H9 (cell line): ENCODE measurements around the gene OTUB2. TPM values are rescaled to one million over a fixed set of nuclear protein-coding genes. Genes with fewer than 3 reads are reported as not detected.

Experiments
- DNase-seq: peaks from one replicate; pipeline ENCODE4 v3.0.0-alpha.2; 2017
- H2AFZ ChIP-seq: one replicate; pipeline ENCODE4 v1.6.1; 2013; ENCODE audit warnings: mild to moderate bottlenecking, low read length, control low read depth, moderate library complexity
- H2AK5ac ChIP-seq: 2 replicates; pipeline ENCODE4 v1.6.1; 2013; ENCODE audit warnings: low read length, control low read depth, mixed read lengths; ENCODE audit not compliant: insufficient read length
- H2BK120ac ChIP-seq: one replicate; pipeline ENCODE4 v1.6.1; 2013; ENCODE audit warnings: low read depth, mild to moderate bottlenecking, low read length, control low read depth, inconsistent platforms; ENCODE audit not compliant: poor library complexity, severe bottlenecking
- H2BK12ac ChIP-seq: 2 replicates; pipeline ENCODE4 v1.6.1; 2013; ENCODE audit warnings: low read length, control low read depth, mixed read lengths, low read depth; ENCODE audit not compliant: insufficient read length
- H2BK15ac ChIP-seq: 2 replicates; pipeline ENCODE4 v1.6.1; 2013; ENCODE audit warnings: low read depth, low read length, control low read depth
- H2BK20ac ChIP-seq: one replicate; pipeline ENCODE4 v1.6.1; 2013; ENCODE audit warnings: low read depth, mild to moderate bottlenecking, low read length, control low read depth, inconsistent platforms; ENCODE audit not compliant: poor library complexity, severe bottlenecking
- H2BK5ac ChIP-seq: 2 replicates; pipeline ENCODE4 v1.6.1; 2013; ENCODE audit warnings: low read length, control low read depth, mixed read lengths; ENCODE audit not compliant: insufficient read length
- H3K14ac ChIP-seq: 2 replicates; pipeline ENCODE4 v1.6.1; 2013; ENCODE audit warnings: low read length, control low read depth; ENCODE audit not compliant: insufficient read depth
- H3K18ac ChIP-seq: 2 replicates; pipeline ENCODE4 v1.6.1; 2013; ENCODE audit warnings: low read depth, mild to moderate bottlenecking, mixed read lengths, low read length, control low read depth; ENCODE audit not compliant: insufficient read length
- H3K23ac ChIP-seq: 2 replicates; pipeline ENCODE4 v1.6.1; 2013; ENCODE audit warnings: low read length, control low read depth, mixed read lengths, low read depth; ENCODE audit not compliant: insufficient read length
- H3K23me2 ChIP-seq: 2 replicates; pipeline ENCODE4 v1.6.1; 2013; ENCODE audit warnings: low read depth, mild to moderate bottlenecking, mixed read lengths, low read length, control low read depth; ENCODE audit not compliant: insufficient read length, poor library complexity, severe bottlenecking
- H3K27ac ChIP-seq: 2 replicates; pipeline ENCODE4 v1.5.1; 2013; ENCODE audit warnings: low read length, control low read depth, mixed read lengths, low read depth; ENCODE audit not compliant: insufficient read length
- H3K27me3 ChIP-seq: 2 replicates; pipeline ENCODE4 v1.6.1; 2013; ENCODE audit warnings: low read length, control low read depth, inconsistent platforms; ENCODE audit not compliant: insufficient read depth
- H3K4ac ChIP-seq: 2 replicates; pipeline ENCODE4 v1.6.1; 2013; ENCODE audit warnings: low read depth, mild to moderate bottlenecking, control low read depth, inconsistent platforms, low read length, moderate library complexity
- H3K4me1 ChIP-seq: 2 replicates; pipeline ENCODE4 v1.6.1; 2013; ENCODE audit warnings: low read length, control low read depth, inconsistent platforms; ENCODE audit not compliant: insufficient read depth
- H3K4me2 ChIP-seq: 2 replicates; pipeline ENCODE4 v1.6.1; 2013; ENCODE audit warnings: low read length, control low read depth, mixed read lengths; ENCODE audit not compliant: insufficient read length, insufficient read depth
- H3K56ac ChIP-seq: 2 replicates; pipeline ENCODE4 v1.6.1; 2013; ENCODE audit warnings: low read depth, mild to moderate bottlenecking, mixed read lengths, low read length, control low read depth; ENCODE audit not compliant: insufficient read length
- H3K79me1 ChIP-seq: 2 replicates; pipeline ENCODE4 v1.6.1; 2013; ENCODE audit warnings: low read depth, mild to moderate bottlenecking, moderate library complexity, low read length, control low read depth, inconsistent platforms; ENCODE audit not compliant: insufficient read depth, poor library complexity, severe bottlenecking
- H3K79me2 ChIP-seq: 2 replicates; pipeline ENCODE4 v1.6.1; 2013; ENCODE audit warnings: low read length, control low read depth, inconsistent platforms; ENCODE audit not compliant: insufficient read depth
- H3K9ac ChIP-seq: 2 replicates; pipeline ENCODE4 v1.6.1; 2013; ENCODE audit warnings: low read length, control low read depth, mixed read lengths; ENCODE audit not compliant: insufficient read length; ENCODE audit errors: extremely low read depth
- H3K9me3 ChIP-seq: one replicate; pipeline ENCODE4 v1.6.1; 2013; ENCODE audit warnings: low read depth, low read length, inconsistent platforms; ENCODE audit not compliant: control insufficient read depth
- H3T11ph ChIP-seq: one replicate; pipeline ENCODE4 v1.6.1; 2013; ENCODE audit warnings: mild to moderate bottlenecking, low read length, control low read depth, inconsistent platforms
- H4K20me1 ChIP-seq: one replicate; pipeline ENCODE4 v1.6.1; 2013; ENCODE audit not compliant: control insufficient read depth, insufficient read length, insufficient read depth
- H4K5ac ChIP-seq: 2 replicates; pipeline ENCODE4 v1.6.1; 2013; ENCODE audit warnings: low read depth, mild to moderate bottlenecking, mixed read lengths, low read length, control low read depth; ENCODE audit not compliant: insufficient read length
- H4K8ac ChIP-seq: replicated peaks from 2 replicates; pipeline ENCODE4 v1.6.1; 2013; ENCODE audit warnings: low read length, control low read depth, mixed read lengths, low read depth; ENCODE audit not compliant: insufficient read length
- H4K91ac ChIP-seq: 2 replicates; pipeline ENCODE4 v1.6.1; 2013; ENCODE audit warnings: low read depth, mild to moderate bottlenecking, moderate library complexity, mixed read lengths, low read length, control low read depth; ENCODE audit not compliant: insufficient read length
- H3K27ac Mint-ChIP-seq, 3 experiments: 2 replicates in 2 of 3; 3 replicates in 1 of 3; pipeline ENCODE4 v1.8.0; 2020 to 2021; ENCODE audit warnings: mixed read lengths in 3 of 3, mild to moderate bottlenecking in 1 of 3, moderate library complexity in 1 of 3
- H3K27me3 Mint-ChIP-seq: 2 replicates; pipeline ENCODE4 v1.8.0; 2021; ENCODE audit warnings: low read depth, mild to moderate bottlenecking, moderate library complexity, mixed read lengths
- H3K36me3 Mint-ChIP-seq, 3 experiments: 2 replicates in 2 of 3; 3 replicates in 1 of 3; pipeline ENCODE4 v1.8.0; 2020 to 2021; ENCODE audit warnings: low read depth in 3 of 3, mixed read lengths in 3 of 3; ENCODE audit not compliant: insufficient read depth in 1 of 3
- H3K4me1 Mint-ChIP-seq, 2 experiments: 2 replicates each; pipeline ENCODE4 v1.8.0; 2020; ENCODE audit warnings: mixed read lengths in 2 of 2
- H3K4me3 Mint-ChIP-seq, 2 experiments: 2 replicates in 1 of 2; 3 replicates in 1 of 2; pipeline ENCODE4 v1.8.0; 2020 to 2021; ENCODE audit warnings: mild to moderate bottlenecking in 2 of 2, mixed read lengths in 2 of 2, moderate library complexity in 1 of 2
- H3K9me3 Mint-ChIP-seq, 2 experiments: 2 replicates in 1 of 2; 3 replicates in 1 of 2; pipeline ENCODE4 v1.8.0; 2020; ENCODE audit warnings: mild to moderate bottlenecking in 2 of 2, mixed read lengths in 2 of 2, moderate library complexity in 1 of 2
- CTCF ChIP-seq: fragments of 200-600 bp; sonication (generic); conservative IDR thresholded peaks from 3 replicates; pipeline ENCODE4 v1.8.0; 2021; ENCODE audit warnings: antibody characterized with exemption, mild to moderate bottlenecking
- WGBS: extraction: QIAGEN DNeasy Blood & Tissue Kit; methylation state at CpG from one replicate; pipeline ENCODE4 v1.1.7; 2013; ENCODE audit warnings: missing lambda C conversion rate, low lambda C conversion rate, mixed read lengths; ENCODE audit not compliant: insufficient read length; ENCODE audit errors: extremely low coverage; 5-methylcytosine and 5-hydroxymethylcytosine counted together
- total RNA-seq: library from RNA; stranded (reverse); gene quantifications from 2 replicates; pipeline ENCODE4 v1.2.1, GENCODE V29; 2021

The OTUB2 gene
- total RNA-seq, 1 experiment from 2014 or later: 3.6 TPM

DNA sequence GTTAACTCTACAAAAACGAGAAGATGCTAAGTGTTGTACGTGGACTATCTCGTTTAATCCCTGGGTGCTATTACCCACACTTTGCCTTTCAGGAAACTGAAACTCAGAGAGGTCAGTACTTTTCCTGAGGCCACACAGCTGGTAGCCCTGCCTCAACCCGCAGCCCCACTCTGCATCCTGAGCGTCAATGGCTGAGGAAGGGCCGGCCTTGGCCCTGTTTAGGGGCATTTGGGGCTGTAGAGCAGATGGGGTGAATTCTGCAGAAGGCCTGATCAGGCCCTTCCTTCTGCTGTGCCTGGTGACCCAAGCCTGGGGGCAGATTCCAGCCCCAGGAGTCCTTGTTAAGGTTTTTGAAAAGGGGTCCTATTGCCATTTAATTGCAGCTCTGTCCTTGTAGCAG is 32.8 kb upstream of the OTUB2 start:
- H2BK12ac ChIP-seq: no peak overlapping the region
- Mint-ChIP-seq H3K4me3 (no peak overlapping the region), H3K27me3 (peaks cover 10% of the 10 kb centered on the region), H3K4me1 (peaks cover 4 to 36% of the 10 kb centered on the region in 2 experiments; a peak in 3 of 4 replicates), H3K27ac (no peak overlapping the region), H3K36me3 (no peaks in the 10 kb centered on the region; a peak in 1 of 7 replicates), H3K9me3 (no peaks in the 10 kb centered on the region; a peak in 1 of 5 replicates)
- no peak overlapping the region for H3T11ph ChIP-seq
- no peak overlapping the region for H3K23ac ChIP-seq
- no peak for TF ChIP-seq CTCF
- no peak overlapping the region for H4K91ac ChIP-seq
- H2BK5ac ChIP-seq: no peak overlapping the region
- no CpG with 5 or more reads among the region's 6 CpGs for WGBS
- no peaks in the 10 kb centered on the region for H3K4me1 ChIP-seq
- H4K20me1 ChIP-seq: no peaks in the 10 kb centered on the region
- no peak overlapping the region for H4K8ac ChIP-seq
- H2BK120ac ChIP-seq: no peak overlapping the region
- no peak overlapping the region for H3K14ac ChIP-seq
- no peak overlapping the region for H2AFZ ChIP-seq
- no peaks in the 10 kb centered on the region for H3K27me3 ChIP-seq
- no peak overlapping the region for H4K5ac ChIP-seq
- no peak for DNase-seq
- no peak overlapping the region for H2AK5ac ChIP-seq
- no peak overlapping the region for H2BK20ac ChIP-seq
- H3K56ac ChIP-seq: no peak overlapping the region
- H3K9ac ChIP-seq: no peak overlapping the region
- H3K23me2 ChIP-seq: no peaks in the 10 kb centered on the region
- H3K18ac ChIP-seq: no peak overlapping the region
- H3K79me1 ChIP-seq: no peaks in the 10 kb centered on the region
- H3K9me3 ChIP-seq: no peaks in the 10 kb centered on the region
- no peak overlapping the region for H3K4ac ChIP-seq
- no peak overlapping the region for H2BK15ac ChIP-seq
- no peak overlapping the region for H3K4me2 ChIP-seq
- H3K79me2 ChIP-seq: no peaks in the 10 kb centered on the region
- no peak overlapping the region for H3K27ac ChIP-seq
